A673 (cell line): ENCODE measurements around the gene NDC80. TPM values are rescaled to one million over a fixed set of nuclear protein-coding genes. Genes with fewer than 3 reads are reported as not detected.
A peak's percentile ranks its signal among the peaks of the same experiment; 100 is the strongest.

Experiments
- BruUV-seq: library from RNA; stranded (reverse); fragments of 400-500 nt; replicated peaks from 2 replicates; lab custom pipeline; 2021; lab: Mats Ljungman, UMichigan
- CTCF ChIA-PET: fragments of 300-600 bp; sonication (Branson Sonifier 250); formaldehyde crosslinking; loops from one replicate; lab custom pipeline; 2022; ENCODE audit warnings: antibody characterized with exemption; lab: Charles Lee
- POLR2A ChIA-PET: fragments of 300-600 bp; sonication (Branson Sonifier 250); formaldehyde crosslinking; loops from one replicate; lab custom pipeline; 2022; ENCODE audit warnings: antibody characterized with exemption; ENCODE audit not compliant: low non-redundant PET; lab: Charles Lee
- DNase-seq: peaks from one replicate; pipeline ENCODE4 v3.0.0-alpha.2; 2015; ENCODE audit warnings: low spot score
- H3K27ac ChIP-seq: fragments of 200-600 bp; sonication (generic); 2 replicates; pipeline ENCODE4 v1.5.1; 2016; ENCODE audit warnings: mixed run types, low read depth, mild to moderate bottlenecking, mixed read lengths, antibody characterized with exemption, low read length; ENCODE audit not compliant: poor library complexity, severe bottlenecking
- H3K27me3 ChIP-seq: fragments of 200-600 bp; sonication (generic); replicated peaks from 2 replicates; pipeline ENCODE4 v1.6.1; 2017; ENCODE audit warnings: mixed run types, low read depth, mild to moderate bottlenecking, mixed read lengths, antibody characterized with exemption, low read length; ENCODE audit not compliant: insufficient read depth, poor library complexity
- H3K36me3 ChIP-seq: fragments of 200-600 bp; sonication (generic); 2 replicates; pipeline ENCODE4 v1.6.1; 2016; ENCODE audit warnings: mixed run types, mild to moderate bottlenecking, mixed read lengths, antibody characterized with exemption, low read length; ENCODE audit not compliant: insufficient read depth, poor library complexity, severe bottlenecking
- H3K4me1 ChIP-seq: fragments of 200-600 bp; sonication (generic); 2 replicates; pipeline ENCODE4 v1.6.1; 2017; ENCODE audit warnings: mixed run types, mild to moderate bottlenecking, mixed read lengths, antibody characterized with exemption, low read length; ENCODE audit not compliant: insufficient read depth, poor library complexity, severe bottlenecking
- H3K4me3 ChIP-seq: fragments of 200-600 bp; sonication (generic); 2 replicates; pipeline ENCODE4 v1.5.1; 2016; ENCODE audit warnings: low read depth, mixed run types, mild to moderate bottlenecking, mixed read lengths, low read length; ENCODE audit not compliant: poor library complexity, severe bottlenecking
- H3K9me3 ChIP-seq: fragments of 200-600 bp; sonication (generic); 2 replicates; pipeline ENCODE4 v1.6.1; 2016; ENCODE audit warnings: mixed run types, low read depth, mild to moderate bottlenecking, mixed read lengths, antibody characterized with exemption, low read length; ENCODE audit not compliant: poor library complexity, severe bottlenecking
- CTCF ChIP-seq: fragments of 300-800, 200-600 bp; sonication (generic); conservative IDR thresholded peaks from 2 replicates; pipeline ENCODE4 v1.5.1; 2017; ENCODE audit warnings: low read depth, mild to moderate bottlenecking, antibody characterized with exemption, low read length, moderate library complexity, mixed read lengths
- EZH2 ChIP-seq: fragments of 200-600 bp; sonication (generic); IDR thresholded peaks from 2 replicates; pipeline ENCODE4 v1.6.1; 2017; ENCODE audit warnings: borderline replicate concordance, low read depth, mild to moderate bottlenecking, mixed read lengths, antibody characterized with exemption, low read length; ENCODE audit not compliant: poor library complexity, severe bottlenecking
- intact Hi-C: fragments of 100-400 bp; cut with micrococcal nuclease; formaldehyde crosslinking; loops from one replicate; pipeline ENCODE4 v1.10.0; 2022; ENCODE audit not compliant: unreplicated experiment
- total RNA-seq: library from RNA; stranded (reverse); gene quantifications from 2 replicates; pipeline ENCODE4 v1.2.3, GENCODE V29; 2021

The NDC80 gene
- total RNA-seq, 1 experiment from 2014 or later = 72.6 TPM

- intact Hi-C loops = no loop called here
- Histone ChIP-seq H3K9me3 (no peaks in the 10 kb centered on the region), H3K27ac (no peak overlapping the region), H3K27me3 (no peaks in the 10 kb centered on the region), H3K36me3 (no peaks in the 10 kb centered on the region), H3K4me1 (peaks cover 13% of the 10 kb centered on the region), H3K4me3 (no peak overlapping the region)
- ChIA-PET CTCF (no interaction called here), POLR2A (no interaction called here)
- no peak for DNase-seq
- no TSS peak for BruUV-seq
- TF ChIP-seq EZH2 (no peak), CTCF (no peak)
Observed at GRCh38 chr18:2526329-2526728, 45.0 kb upstream of the NDC80 start.

- H3K27ac ChIP-seq = no peak overlapping the region
- BruUV-seq = no TSS peak
- TF ChIP-seq CTCF (no peak), EZH2 (no peak)
- H3K9me3 ChIP-seq = no peaks in the 10 kb centered on the region
- intact Hi-C loops = no loop called here
- ChIA-PET CTCF (interaction anchor here (0.9 kb wide), 1 partner anchor 13 kb away, joined by 4 read pairs; no protein-coding TSS in a partner anchor), POLR2A (interaction anchor here (0.6 kb wide), 1 partner anchor 15 kb away, joined by 8 read pairs; no protein-coding TSS in a partner anchor)
- H3K27me3 ChIP-seq = no peaks in the 10 kb centered on the region
- H3K36me3 ChIP-seq = no peaks in the 10 kb centered on the region
- DNase-seq = peak; percentile 81
- H3K4me1 ChIP-seq = peaks cover 13% of the 10 kb centered on the region
- no peak overlapping the region for H3K4me3 ChIP-seq
Observed at GRCh38 chr18:2529154-2529553, 42.2 kb upstream of the NDC80 start.

GRCh38 chr18:2531751-2532150, 39.6 kb upstream of the NDC80 start:
- CTCF ChIA-PET = no interaction called here
- Histone ChIP-seq H3K4me1 (peaks cover 13% of the 10 kb centered on the region), H3K36me3 (no peaks in the 10 kb centered on the region), H3K27ac (no peak overlapping the region), H3K4me3 (no peak overlapping the region), H3K27me3 (no peaks in the 10 kb centered on the region), H3K9me3 (no peaks in the 10 kb centered on the region)
- intact Hi-C loops = no loop called here
- no peak for DNase-seq
- POLR2A ChIA-PET = interaction anchor here (0.5 kb wide), 1 partner anchor 564 kb away, joined by 7 read pairs; no protein-coding TSS in a partner anchor
- no TSS peak for BruUV-seq
- no peak for TF ChIP-seq EZH2
- no peak for TF ChIP-seq CTCF
